Measurements from ENCODE around the gene SLC6A5.

Gene SLC6A5

GRCh38 chr11:20597154-20597679 is 2.2 kb upstream of the SLC6A5 start:
- no peak for DNase-seq

DNA sequence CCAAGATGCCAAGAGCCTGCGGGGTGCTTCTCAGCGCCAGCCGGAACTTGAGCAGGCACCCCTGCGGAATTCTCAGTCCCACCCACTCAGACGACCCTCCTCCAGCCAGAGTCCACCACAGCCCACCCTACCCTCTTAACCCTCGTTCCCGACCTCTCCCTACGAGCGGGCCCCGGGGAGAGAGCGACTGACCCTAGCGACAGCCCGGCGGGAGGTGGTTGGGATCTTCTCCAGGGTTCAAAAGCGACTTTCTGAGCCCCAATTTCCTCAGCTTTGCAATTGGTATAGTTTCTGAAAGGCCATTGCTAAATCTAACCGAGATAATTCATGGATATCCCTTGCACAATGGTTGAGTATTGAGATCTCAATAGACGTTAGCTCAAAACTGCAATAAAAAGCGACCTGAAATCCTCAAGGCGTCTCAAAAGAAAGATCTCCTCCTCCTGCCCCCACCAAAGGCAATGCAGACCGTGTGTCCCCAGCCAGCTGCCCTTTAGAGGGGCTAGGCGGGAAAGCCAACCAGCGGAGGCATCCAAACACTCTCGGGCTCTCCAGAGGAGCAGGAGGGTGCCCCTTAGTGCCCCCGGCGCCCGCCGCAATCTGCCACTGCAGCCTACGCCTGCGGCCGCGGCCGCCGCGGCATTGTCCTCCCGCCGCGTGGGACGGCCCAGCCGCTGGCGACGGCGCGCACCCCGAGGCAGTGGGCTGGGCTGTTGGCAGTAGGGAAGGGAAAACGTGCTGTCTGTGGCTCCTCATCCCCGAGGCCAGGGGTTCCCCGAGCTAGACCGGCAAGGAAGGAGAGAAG is 1.5 kb upstream of the SLC6A5 start:
- DNase-seq: no peak

- no peak for DNase-seq
These were observed 916 bp upstream of the SLC6A5 start for GRCh38 chr11:20598492-20598891.

GRCh38 chr11:20600020-20600346 is 575 bp downstream of the SLC6A5 start:
- DNase-seq: no peak

- DNase-seq: no peak
These were observed 1.1 kb downstream of the SLC6A5 start for GRCh38 chr11:20600551-20600950.

- no peak for DNase-seq
These were observed 2.0 kb downstream of the SLC6A5 start for GRCh38 chr11:20601221-20601914.

GRCh38 chr11:20604295-20604803 is 4.9 kb downstream of the SLC6A5 start:
- no peak for DNase-seq

DNA sequence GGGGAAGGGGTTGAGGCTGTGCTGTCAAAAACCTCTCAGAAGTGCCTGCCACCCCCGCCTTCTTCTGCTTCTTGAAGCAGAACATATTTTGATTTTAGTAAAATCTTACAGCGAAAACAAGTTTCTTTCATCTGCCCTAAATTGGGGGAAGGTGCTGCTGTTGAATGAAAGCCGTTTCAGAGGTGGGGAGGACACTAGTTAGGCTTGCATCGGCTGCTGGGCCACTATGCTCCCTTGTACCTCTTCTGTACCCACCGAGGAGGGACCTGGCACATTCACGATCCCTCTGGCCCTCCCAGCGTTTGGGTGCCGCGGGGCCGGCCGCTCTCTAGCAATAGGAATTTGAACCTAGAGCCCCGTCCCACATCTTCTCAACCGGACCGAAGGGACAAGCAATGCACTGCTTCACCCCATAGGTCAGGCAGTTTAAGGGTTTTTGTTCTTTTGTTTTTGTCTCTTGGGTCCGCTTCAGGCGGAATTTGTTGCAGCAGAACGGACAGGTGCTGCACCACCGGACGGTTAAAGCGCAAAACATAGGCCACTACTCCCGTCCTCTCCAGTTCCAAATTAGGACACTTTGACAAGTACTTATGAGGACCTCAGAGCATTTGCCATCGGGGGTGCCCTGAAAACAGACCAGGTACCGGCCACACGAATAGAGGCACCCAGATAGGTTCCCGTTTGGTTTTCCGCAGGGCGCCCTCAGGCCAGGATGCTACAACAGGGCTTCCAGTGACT is 5.6 kb downstream of the SLC6A5 start:
- no peak for DNase-seq

DNA sequence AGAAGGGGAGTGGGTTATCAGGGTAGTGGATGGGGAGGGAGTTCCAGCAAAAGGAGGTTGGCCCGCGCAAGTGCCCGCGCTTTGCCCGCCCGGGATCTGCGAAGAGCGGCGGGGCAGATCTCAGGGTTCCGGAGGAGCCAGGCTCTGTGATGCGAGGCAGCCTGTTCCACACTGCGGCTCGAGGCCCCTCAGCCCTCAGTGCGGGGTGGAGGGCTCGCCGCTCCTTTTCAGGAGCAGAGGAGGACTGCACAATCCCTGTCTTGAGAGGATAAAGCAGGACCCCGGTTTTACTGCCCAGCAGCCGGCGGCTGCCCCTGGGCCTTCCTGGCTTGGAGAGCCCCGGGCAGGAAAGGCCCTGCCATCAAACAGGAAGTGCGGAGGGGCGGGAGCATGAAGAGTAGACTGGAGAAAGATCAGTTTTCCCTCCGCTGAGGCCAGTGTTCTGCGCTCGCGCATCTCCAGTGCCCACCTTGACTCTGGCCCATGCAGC is 6.2 kb downstream of the SLC6A5 start:
- no peak for DNase-seq

DNA sequence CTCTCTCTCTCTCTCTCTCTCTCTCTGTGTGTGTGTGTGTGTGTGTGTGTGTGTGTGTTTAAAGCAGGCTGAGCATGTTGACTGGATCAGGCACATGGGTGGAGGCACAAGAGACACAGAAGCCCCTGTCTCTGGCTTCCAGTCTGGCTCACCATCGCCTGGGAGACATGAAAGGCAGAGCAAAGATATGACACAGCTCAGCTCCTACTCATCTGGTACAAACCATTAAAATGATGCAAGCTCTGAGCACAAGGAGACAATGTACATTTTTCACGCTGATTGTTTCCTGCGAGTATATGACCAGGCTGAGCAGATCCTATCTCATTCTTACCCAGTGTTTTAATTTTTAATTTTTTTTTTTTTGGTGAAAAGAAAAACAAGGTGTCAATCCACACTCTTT is 9.5 kb downstream of the SLC6A5 start:
- no peak for DNase-seq

DNA sequence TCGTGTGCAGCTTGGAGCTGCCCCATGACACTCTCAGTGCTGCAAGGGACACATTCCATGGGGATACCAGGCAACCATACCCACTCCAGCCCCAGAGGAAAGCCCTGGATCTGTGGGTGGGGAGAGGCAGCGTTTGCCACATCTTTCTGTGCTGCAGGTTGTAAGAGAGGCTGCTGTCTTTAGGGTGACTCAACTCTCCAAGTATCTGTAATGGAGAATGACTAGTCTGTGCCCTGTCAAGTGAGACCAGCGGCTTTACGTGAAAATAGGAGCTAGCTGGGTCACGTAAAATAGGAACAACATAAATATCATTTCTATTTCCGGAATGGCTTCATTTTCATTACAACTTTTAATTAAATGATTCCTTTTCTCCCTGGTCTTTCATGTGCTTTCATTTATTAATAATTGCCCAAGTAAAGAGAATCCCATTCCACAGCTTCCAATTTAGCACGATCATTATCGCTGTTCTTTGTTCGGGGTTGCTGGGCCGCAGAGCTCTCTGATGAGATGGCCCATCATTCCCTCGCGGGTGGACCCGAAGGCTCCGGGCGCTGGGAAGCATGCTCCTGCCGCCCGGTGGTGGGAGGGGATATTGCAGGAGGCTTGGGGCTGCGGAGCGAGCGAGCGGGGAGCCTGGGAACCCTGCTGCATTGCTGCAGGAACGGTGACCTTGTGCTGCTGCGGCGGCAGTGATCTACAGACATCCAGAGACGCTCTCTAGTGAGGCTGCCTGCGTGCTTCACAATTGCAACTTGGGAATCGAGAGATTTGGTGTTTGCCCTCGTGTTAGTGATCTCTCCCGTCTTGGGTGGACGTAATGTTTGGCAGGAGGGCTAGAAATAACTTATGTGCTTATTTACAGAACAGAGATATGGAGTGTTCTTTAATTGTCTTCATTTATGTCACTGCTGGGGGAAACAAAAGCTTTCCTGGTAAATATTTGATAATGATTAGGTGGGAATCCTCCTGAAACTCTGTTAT is 10.6 kb downstream of the SLC6A5 start:
- DNase-seq: peak; percentile 51

GRCh38 chr11:20610825-20611224 is 11.4 kb downstream of the SLC6A5 start:
- DNase-seq: no peak

DNA sequence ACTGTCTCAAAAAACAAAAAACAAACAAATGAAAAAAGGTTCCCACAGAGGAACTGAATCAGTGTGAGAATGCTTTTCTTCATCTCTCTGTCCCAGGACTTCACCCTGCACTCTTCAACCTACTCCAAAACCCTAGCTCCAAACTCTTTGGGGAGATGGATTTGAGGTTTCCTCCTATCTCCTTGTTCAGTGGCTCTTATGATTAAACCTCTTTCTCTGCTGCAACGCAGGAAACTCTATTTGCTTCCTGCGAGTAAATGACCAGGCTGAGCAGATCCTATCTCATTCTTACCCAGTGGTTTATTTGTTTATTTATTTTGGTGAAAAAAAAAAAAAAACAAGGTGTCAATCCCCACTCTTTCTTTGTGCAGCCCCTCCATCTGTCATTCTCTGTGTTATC is 12.0 kb downstream of the SLC6A5 start:
- DNase-seq: no peak

- no peak for DNase-seq
These were observed 12.5 kb downstream of the SLC6A5 start for GRCh38 chr11:20611892-20612291.

DNA sequence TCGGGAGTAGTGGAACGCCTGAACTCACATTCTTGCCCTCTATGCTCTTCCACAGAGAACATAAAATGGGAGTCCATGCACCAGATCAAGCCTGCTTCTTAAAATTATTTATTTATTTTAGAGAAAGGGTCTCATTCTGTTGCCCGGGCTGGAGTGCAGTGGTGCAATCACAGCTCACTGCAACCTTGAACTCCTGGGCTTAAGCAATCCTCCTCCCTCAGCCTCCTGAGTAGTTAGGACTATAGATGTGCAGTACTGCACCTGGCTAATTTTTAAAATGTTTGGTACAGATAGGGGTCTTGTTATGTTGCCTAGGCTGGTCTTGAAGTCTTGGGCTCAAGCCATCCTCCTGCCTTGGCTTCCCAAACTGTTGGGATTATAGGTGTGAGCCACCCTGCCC is 13.0 kb downstream of the SLC6A5 start:
- DNase-seq: no peak

DNA sequence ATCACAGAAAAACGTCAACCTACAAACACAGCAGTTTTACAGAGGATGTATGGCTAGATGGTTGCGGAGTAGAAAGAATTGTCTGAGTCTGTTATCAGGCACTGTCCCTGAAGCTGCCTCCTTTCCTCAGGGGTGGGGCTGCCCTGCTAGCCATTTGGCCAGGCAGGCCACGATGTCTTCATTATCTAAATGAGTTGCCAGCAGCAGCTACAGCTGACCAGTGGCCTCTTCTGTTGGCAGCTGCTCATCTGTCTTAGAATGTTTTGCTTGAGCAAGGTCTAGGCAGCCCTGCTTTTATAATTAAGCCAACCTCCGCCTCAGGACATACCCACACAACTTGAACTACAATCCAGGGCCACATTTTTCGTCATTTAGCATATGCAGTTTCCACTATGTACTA is 17.5 kb downstream of the SLC6A5 start:
- no peak for DNase-seq

DNA sequence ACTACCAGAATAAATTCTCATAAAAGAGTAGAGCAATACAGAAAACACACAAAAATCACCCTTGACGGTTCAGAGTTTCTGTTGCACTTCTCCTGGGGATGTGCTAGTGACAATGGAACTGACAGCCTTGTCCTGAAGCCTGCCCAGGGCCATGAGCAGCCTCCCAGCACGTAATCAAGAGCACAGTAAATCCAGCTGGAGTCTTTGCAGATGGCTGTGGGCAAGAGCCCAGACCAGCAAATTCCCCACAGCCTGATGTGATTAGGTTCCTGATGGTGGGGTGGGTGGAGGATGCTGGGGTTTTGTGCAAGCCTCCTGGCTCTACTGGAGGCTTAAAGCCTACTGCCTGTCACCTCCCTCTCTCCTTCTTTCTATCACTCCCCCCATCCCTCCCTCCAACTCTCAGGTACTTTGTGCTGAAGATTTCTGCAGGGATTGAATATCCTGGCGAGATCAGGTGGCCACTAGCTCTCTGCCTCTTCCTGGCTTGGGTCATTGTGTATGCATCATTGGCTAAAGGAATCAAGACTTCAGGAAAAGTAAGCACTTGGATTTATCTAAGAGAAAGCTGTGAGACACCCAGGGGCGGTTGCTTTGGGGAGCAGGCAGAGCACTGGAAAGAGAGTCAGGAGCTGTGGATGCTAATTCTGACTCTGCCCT is 18.1 kb downstream of the SLC6A5 start:
- DNase-seq: no peak

GRCh38 chr11:20618083-20618482 is 18.7 kb downstream of the SLC6A5 start:
- DNase-seq: no peak

GRCh38 chr11:20620988-20621387 is 21.6 kb downstream of the SLC6A5 start:
- no peak for DNase-seq

GRCh38 chr11:20621679-20622078 is 22.3 kb downstream of the SLC6A5 start:
- no peak for DNase-seq

DNA sequence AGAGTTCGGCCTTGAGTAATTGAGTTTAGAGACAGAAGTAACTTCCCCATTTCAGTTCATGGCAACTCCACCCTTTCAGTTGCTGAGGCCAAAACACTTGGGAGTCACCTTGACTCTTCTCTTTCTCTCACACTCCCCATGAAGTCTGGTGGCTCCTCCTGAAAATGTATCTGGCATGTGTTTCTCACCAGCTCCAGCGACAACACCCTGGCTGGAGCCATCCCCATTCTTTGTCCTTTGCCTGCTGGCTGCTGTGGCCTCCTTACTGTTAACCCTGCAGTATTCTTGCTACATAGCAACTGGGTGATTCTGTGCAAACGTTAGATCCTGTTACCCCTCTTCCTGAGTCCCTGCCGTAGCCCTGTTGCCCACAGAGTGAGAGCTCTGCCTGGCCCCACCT is 23.8 kb downstream of the SLC6A5 start:
- DNase-seq: no peak

- no peak for DNase-seq
These were observed 26.9 kb downstream of the SLC6A5 start for GRCh38 chr11:20626279-20626678.

Data from HCEC 1CT (cell line).